Keratinocyte (primary cell): ENCODE measurements around the gene CHAC1. TPM values are rescaled to one million over a fixed set of nuclear protein-coding genes. Genes with fewer than 3 reads are reported as not detected.

Experiments
- DNase-seq: peaks from one replicate; pipeline ENCODE4 v3.0.0-alpha.2; 2011; ENCODE audit warnings: low read depth, missing footprints, low spot score
- FAIRE-seq: peaks from 2 replicates; lab custom pipeline; 2011; peaks lifted over from hg19 to GRCh38; lab: Jason Lieb, UNC
- H2AFZ ChIP-seq: 2 replicates; pipeline ENCODE4 v1.6.0; 2012; ENCODE audit warnings: low read length, control low read depth, inconsistent platforms; ENCODE audit not compliant: control insufficient read depth
- H3K27ac ChIP-seq: 2 replicates; pipeline ENCODE4 v1.5.1; 2011; ENCODE audit warnings: low read length; ENCODE audit not compliant: control insufficient read depth, insufficient read depth
- H3K27me3 ChIP-seq: 3 replicates; pipeline ENCODE4 v1.6.0; 2011; ENCODE audit warnings: low read length; ENCODE audit not compliant: control insufficient read depth, insufficient read depth; ENCODE audit errors: extremely low read depth
- H3K36me3 ChIP-seq, 2 experiments: 2 replicates in 1 of 2; 3 replicates in 1 of 2; pipeline ENCODE4 v1.5.1; 2011; ENCODE audit warnings: low read length in 2 of 2, mild to moderate bottlenecking in 1 of 2; ENCODE audit not compliant: control insufficient read depth in 2 of 2, insufficient read depth in 2 of 2; ENCODE audit errors: extremely low read depth in 1 of 2
- H3K4me1 ChIP-seq: 3 replicates; pipeline ENCODE4 v1.5.1; 2011; ENCODE audit warnings: low read length; ENCODE audit not compliant: control insufficient read depth, insufficient read depth; ENCODE audit errors: extremely low read depth
- H3K4me2 ChIP-seq: 3 replicates; pipeline ENCODE4 v1.6.0; 2011; ENCODE audit warnings: low read depth, low read length; ENCODE audit not compliant: control insufficient read depth, insufficient read depth; ENCODE audit errors: extremely low read depth
- H3K4me3 ChIP-seq, 3 experiments: fragments of 200-600 bp in 1 of 3; sonication (generic) in 1 of 3; 2 replicates in 2 of 3; 3 replicates in 1 of 3; pipeline ENCODE4 v1.5.1; 2011 to 2016; ENCODE audit warnings: low read length in 3 of 3, mild to moderate bottlenecking in 3 of 3, control low read depth in 2 of 3, inconsistent platforms in 1 of 3, low read depth in 1 of 3, mixed read lengths in 1 of 3, mixed run types in 1 of 3, moderate library complexity in 1 of 3; ENCODE audit not compliant: control insufficient read depth in 2 of 3, insufficient read depth in 2 of 3; ENCODE audit errors: extremely low read depth in 1 of 3
- H3K79me2 ChIP-seq: 2 replicates; pipeline ENCODE4 v1.6.0; 2012; ENCODE audit warnings: low read length; ENCODE audit not compliant: control insufficient read depth, insufficient read depth
- H3K9ac ChIP-seq: 3 replicates; pipeline ENCODE4 v1.6.0; 2011; ENCODE audit warnings: low read length; ENCODE audit not compliant: control insufficient read depth, insufficient read depth; ENCODE audit errors: extremely low read depth
- H3K9me1 ChIP-seq: 3 replicates; pipeline ENCODE4 v1.6.0; 2011; ENCODE audit warnings: low read length; ENCODE audit not compliant: control insufficient read depth, insufficient read depth; ENCODE audit errors: extremely low read depth
- H3K9me3 ChIP-seq: 2 replicates; pipeline ENCODE4 v1.5.1; 2012; ENCODE audit warnings: low read depth, low read length; ENCODE audit not compliant: control insufficient read depth
- H4K20me1 ChIP-seq: 3 replicates; pipeline ENCODE4 v1.6.0; 2011; ENCODE audit warnings: low read length; ENCODE audit not compliant: control insufficient read depth, insufficient read depth; ENCODE audit errors: extremely low read depth
- CTCF ChIP-seq, 3 experiments: IDR thresholded peaks in 1 of 3; conservative IDR thresholded peaks in 1 of 3; optimal IDR thresholded peaks in 1 of 3; 2 replicates in 2 of 3; 3 replicates in 1 of 3; pipeline versions ENCODE3 to v1.5.1; 2011; ENCODE audit warnings: low read length in 3 of 3, mild to moderate bottlenecking in 3 of 3, moderate library complexity in 2 of 3, control low read depth in 1 of 3, inconsistent platforms in 1 of 3; ENCODE audit not compliant: insufficient read depth in 2 of 3; ENCODE audit errors: extremely low read depth in 1 of 3
- EZH2 ChIP-seq: IDR thresholded peaks from one replicate; pipeline ENCODE4 v1.6.1; 2012; ENCODE audit warnings: inconsistent platforms, mild to moderate bottlenecking, low read length, moderate library complexity
- dilution Hi-C: fragments of 300-500 bp; cut with MboI; formaldehyde crosslinking; loops from one replicate; pipeline ENCODE4 v1.7.0; 2020; ENCODE audit warnings: low sequenced_read_pairs; ENCODE audit not compliant: extremely low pct_ligation_motif_present
- polyA plus RNA-seq, 5 experiments: library from polyadenylated mRNA; depleted of rRNA in 3 of 5; stranded (reverse) in 3 of 5; stranded (forward) in 1 of 5; unstranded in 1 of 5; fragments of >200 nt; gene quantifications; 1 replicate in 1 of 5; 2 replicates in 3 of 5; 3 replicates in 1 of 5; pipeline versions ENCODE4 v1.2.1 to v1.2.3, GENCODE V29; 2011 to 2012; ENCODE audit warnings: missing spikeins in 2 of 5, low read depth in 1 of 5, low replicate concordance in 1 of 5

The CHAC1 gene
- polyA plus RNA-seq, 1 donor (not counting 4 experiments of a cell fraction or from before 2014, with no cell fraction given): 6.4 TPM

- H3K27ac ChIP-seq: no peak overlapping the region
- H3K4me3 ChIP-seq: no peak overlapping the region
- dilution Hi-C loops: no loop called here
- H3K4me1 ChIP-seq: no peaks in the 10 kb centered on the region
- H3K36me3 ChIP-seq: no peaks in the 10 kb centered on the region
- H3K79me2 ChIP-seq: no peaks in the 10 kb centered on the region
- TF ChIP-seq EZH2: no peak
- no peak for TF ChIP-seq CTCF (optimal IDR thresholded peaks at IDR 0.05 in 1 of 3, IDR thresholded peaks at IDR 0.05 in 1 of 3, conservative IDR thresholded peaks at IDR 0.05 in 1 of 3; ENCODE audit: extremely low read depth in 1 of 3, insufficient read depth in 2 of 3, low read length in 3 of 3)
- DNase-seq (no peak), FAIRE-seq (no peak)
- H2AFZ ChIP-seq: no peak overlapping the region
- no peak overlapping the region for H3K9ac ChIP-seq
- no peak overlapping the region for H3K4me2 ChIP-seq
- H3K27me3 ChIP-seq: peaks cover 32% of the 10 kb centered on the region
- peaks cover 2% of the 10 kb centered on the region for H4K20me1 ChIP-seq
- H3K9me3 ChIP-seq: no peaks in the 10 kb centered on the region
- H3K9me1 ChIP-seq: no peaks in the 10 kb centered on the region
Observed at GRCh38 chr15:40936234-40936708, 17.0 kb upstream of the CHAC1 start.

- Histone ChIP-seq H3K36me3 (no peaks in the 10 kb centered on the region), H2AFZ (no peak overlapping the region), H3K27me3 (peaks cover 27% of the 10 kb centered on the region), H3K27ac (no peak overlapping the region), H3K4me1 (peaks cover under 1% of the 10 kb centered on the region), H4K20me1 (no peaks in the 10 kb centered on the region), H3K9me1 (no peaks in the 10 kb centered on the region), H3K79me2 (no peaks in the 10 kb centered on the region), H3K4me3 (no peak overlapping the region), H3K4me2 (no peak overlapping the region), H3K9me3 (no peaks in the 10 kb centered on the region), H3K9ac (no peak overlapping the region)
- DNase-seq (no peak), FAIRE-seq (no peak)
- dilution Hi-C loops: no loop called here
- TF ChIP-seq CTCF (optimal IDR thresholded peaks at IDR 0.05 in 1 of 3, IDR thresholded peaks at IDR 0.05 in 1 of 3, conservative IDR thresholded peaks at IDR 0.05 in 1 of 3; ENCODE audit: extremely low read depth in 1 of 3, insufficient read depth in 2 of 3, low read length in 3 of 3) (no peak), EZH2 (no peak)
Observed at GRCh38 chr15:40936709-40937666, 16.3 kb upstream of the CHAC1 start.
